Neural cell (in vitro differentiated cells): ENCODE data around the gene FAM78B. TPM values are rescaled to one million over a fixed set of nuclear protein-coding genes. Genes with fewer than 3 reads are reported as not detected.

ENCODE experiments used
- H2AFZ ChIP-seq: fragments of 200-600, 300-800 bp; sonication (generic), shearing (Covaris generic); 2 replicates; pipeline ENCODE4 v1.6.0; 2014; ENCODE audit warnings: low read depth, mild to moderate bottlenecking, antibody characterized with exemption, low read length, moderate library complexity
- H3F3A ChIP-seq: fragments of 200-600 bp; shearing (Covaris generic); 2 replicates; pipeline ENCODE4 v1.6.1; 2016; ENCODE audit warnings: mild to moderate bottlenecking, moderate library complexity, mixed read lengths, antibody characterized with exemption, low read length; ENCODE audit not compliant: insufficient read depth, poor library complexity, severe bottlenecking
- H3K27ac ChIP-seq: fragments of 200-600, 300-800 bp; sonication (generic), shearing (Covaris generic); 2 replicates; pipeline ENCODE4 v1.5.1; 2014; ENCODE audit warnings: mild to moderate bottlenecking, low read length, moderate library complexity
- H3K27me3 ChIP-seq: fragments of 300-800, 200-600 bp; sonication (generic), shearing (Covaris generic); 2 replicates; pipeline ENCODE4 v1.6.0; 2014; ENCODE audit warnings: mild to moderate bottlenecking, low read depth, low read length, moderate library complexity; ENCODE audit not compliant: insufficient read depth
- H3K36me3 ChIP-seq: fragments of 300-800, 200-600 bp; sonication (generic), shearing (Covaris generic); 2 replicates; pipeline ENCODE4 v1.5.1; 2014; ENCODE audit warnings: mild to moderate bottlenecking, antibody characterized with exemption, low read length, moderate library complexity; ENCODE audit not compliant: insufficient read depth
- H3K4me2 ChIP-seq: fragments of 300-800, 200-600 bp; sonication (generic), shearing (Covaris generic); 2 replicates; pipeline ENCODE4 v1.6.0; 2014; ENCODE audit warnings: mild to moderate bottlenecking, low read length
- H3K4me3 ChIP-seq: fragments of 300-800, 200-600 bp; sonication (generic), shearing (Covaris generic); 2 replicates; pipeline ENCODE4 v1.5.1; 2014; ENCODE audit warnings: mild to moderate bottlenecking, low read length, moderate library complexity
- H3K79me2 ChIP-seq: fragments of 200-600 bp; shearing (Covaris generic); replicated peaks from 2 replicates; pipeline ENCODE4 v1.6.0; 2014; ENCODE audit warnings: mild to moderate bottlenecking, low read length, moderate library complexity; ENCODE audit not compliant: insufficient read depth
- H3K9ac ChIP-seq: fragments of 300-800, 200-600 bp; sonication (generic), shearing (Covaris generic); 2 replicates; pipeline ENCODE4 v1.6.1; 2016; ENCODE audit warnings: mild to moderate bottlenecking, low read length, mixed read lengths
- H3K9me2 ChIP-seq: fragments of 200-600 bp; shearing (Covaris generic); 2 replicates; pipeline ENCODE4 v1.6.1; 2016; ENCODE audit warnings: mild to moderate bottlenecking, low read length, mixed read lengths; ENCODE audit not compliant: insufficient read depth
- H3K9me3 ChIP-seq: fragments of 200-600, 300-800 bp; sonication (generic), shearing (Covaris generic); 2 replicates; pipeline ENCODE4 v1.6.1; 2016; ENCODE audit warnings: mild to moderate bottlenecking, mixed run types, low read length, moderate library complexity, mixed read lengths
- H4K20me1 ChIP-seq: fragments of 200-600 bp; shearing (Covaris generic); 2 replicates; pipeline ENCODE4 v1.6.1; 2016; ENCODE audit warnings: mild to moderate bottlenecking, mixed run types; ENCODE audit not compliant: insufficient read depth
- CTCF ChIP-seq: fragments of 450-650 bp; IDR thresholded peaks from 2 replicates; pipeline ENCODE4 v1.5.1; 2014; ENCODE audit warnings: antibody characterized with exemption, mild to moderate bottlenecking, moderate library complexity; ENCODE audit not compliant: poor library complexity, severe bottlenecking
- EP300 ChIP-seq: fragments of 450-650 bp; conservative IDR thresholded peaks from 2 replicates; pipeline ENCODE4 v1.6.1; 2014; ENCODE audit warnings: antibody characterized with exemption, mild to moderate bottlenecking, moderate library complexity; ENCODE audit not compliant: poor library complexity, severe bottlenecking
- EZH2 ChIP-seq: fragments of 200-600, 300-800 bp; shearing (Covaris generic), sonication (generic); IDR thresholded peaks from 2 replicates; pipeline ENCODE4 v1.6.1; 2014; ENCODE audit warnings: antibody characterized with exemption, low read length, borderline replicate concordance, mild to moderate bottlenecking; ENCODE audit not compliant: insufficient read depth, poor library complexity, severe bottlenecking
- MXI1 ChIP-seq: fragments of 450-650 bp; conservative IDR thresholded peaks from 2 replicates; pipeline ENCODE4 v1.6.1; 2014; ENCODE audit warnings: antibody characterized with exemption, mild to moderate bottlenecking; ENCODE audit not compliant: poor library complexity, severe bottlenecking
- POLR2AphosphoS5 ChIP-seq: IDR thresholded peaks from 2 replicates; pipeline ENCODE4 v1.6.1; 2012
- RAD21 ChIP-seq: fragments of 450-650 bp; conservative IDR thresholded peaks from 2 replicates; pipeline ENCODE4 v1.6.1; 2014; ENCODE audit warnings: antibody characterized with exemption, mild to moderate bottlenecking, moderate library complexity
- REST ChIP-seq: IDR thresholded peaks from 2 replicates; pipeline ENCODE4 v1.6.1; 2012; ENCODE audit warnings: borderline replicate concordance
- SMC3 ChIP-seq: fragments of 450-650 bp; conservative IDR thresholded peaks from 2 replicates; pipeline ENCODE4 v1.6.1; 2014; ENCODE audit warnings: antibody characterized with exemption, mild to moderate bottlenecking, moderate library complexity; ENCODE audit not compliant: poor library complexity
- TAF1 ChIP-seq: IDR thresholded peaks from 2 replicates; pipeline ENCODE4 v1.6.1; 2012; ENCODE audit warnings: low read depth
- polyA plus RNA-seq: library from polyadenylated mRNA; depleted of rRNA; stranded (reverse); fragments of >200 nt; gene quantifications from 2 replicates; pipeline ENCODE4 v1.2.3, GENCODE V29; 2014

The FAM78B gene
- polyA plus RNA-seq, 1 donor from 2014 or later: 2.4 TPM

- TF ChIP-seq MXI1: no peak
- H3K27me3 ChIP-seq: no peaks in the 10 kb centered on the region
- H3K4me3 ChIP-seq: no peak overlapping the region
- H3K4me2 ChIP-seq: no peak overlapping the region
- H3K27ac ChIP-seq: no peak overlapping the region
- no peaks in the 10 kb centered on the region for H3K9me3 ChIP-seq
- no peaks in the 10 kb centered on the region for H3K9me2 ChIP-seq
- no peak overlapping the region for H3K9ac ChIP-seq
- H2AFZ ChIP-seq: no peak overlapping the region
- no peaks in the 10 kb centered on the region for H3K79me2 ChIP-seq
- H3F3A ChIP-seq: no peaks in the 10 kb centered on the region
- no peaks in the 10 kb centered on the region for H3K36me3 ChIP-seq
- H4K20me1 ChIP-seq: no peaks in the 10 kb centered on the region
Observed at GRCh38 chr1:166200743-166201142, 33.9 kb upstream of the FAM78B start.

- Histone ChIP-seq H3K9me3 (no peaks in the 10 kb centered on the region), H3K27me3 (no peaks in the 10 kb centered on the region), H3K36me3 (no peaks in the 10 kb centered on the region), H2AFZ (no peak overlapping the region), H3K79me2 (no peaks in the 10 kb centered on the region), H3K4me2 (no peak overlapping the region), H3K9ac (no peak overlapping the region), H3K27ac (no peak overlapping the region), H3F3A (no peaks in the 10 kb centered on the region), H3K4me3 (no peak overlapping the region), H4K20me1 (no peaks in the 10 kb centered on the region), H3K9me2 (no peaks in the 10 kb centered on the region)
- TF ChIP-seq CTCF: no peak
- no peak for TF ChIP-seq POLR2AphosphoS5
- no peak for TF ChIP-seq MXI1
- TF ChIP-seq REST: no peak
- TF ChIP-seq EZH2: no peak
- TF ChIP-seq SMC3: no peak
- no peak for TF ChIP-seq TAF1
- TF ChIP-seq RAD21: no peak
- TF ChIP-seq EP300: no peak
Observed at GRCh38 chr1:166197597-166197996, 30.8 kb upstream of the FAM78B start.

- H3K9ac ChIP-seq: no peak overlapping the region
- H2AFZ ChIP-seq: no peak overlapping the region
- H3K4me2 ChIP-seq: no peak overlapping the region
- no peaks in the 10 kb centered on the region for H3F3A ChIP-seq
- no peaks in the 10 kb centered on the region for H3K9me2 ChIP-seq
- H3K4me3 ChIP-seq: no peak overlapping the region
- no peaks in the 10 kb centered on the region for H3K36me3 ChIP-seq
- no peak overlapping the region for H3K27ac ChIP-seq
- TF ChIP-seq POLR2AphosphoS5 (no peak), MXI1 (no peak), EZH2 (no peak), TAF1 (no peak)
- H3K27me3 ChIP-seq: no peaks in the 10 kb centered on the region
- H3K79me2 ChIP-seq: no peaks in the 10 kb centered on the region
- no peaks in the 10 kb centered on the region for H3K9me3 ChIP-seq
- no peaks in the 10 kb centered on the region for H4K20me1 ChIP-seq
Observed at GRCh38 chr1:166197141-166197540, 30.3 kb upstream of the FAM78B start.
